A549 (cell line): ENCODE data around the gene ATP6V0A4.

ENCODE experiments used
- CEBPB ChIP-seq, 2 experiments: fragments of >200 bp in 1 of 2; sonication (Bioruptor Twin) in 1 of 2; formaldehyde crosslinking in 1 of 2; IDR thresholded peaks; 2 replicates each; pipeline ENCODE4 v1.6.1; 2012 to 2016
- CHD2 ChIP-seq: fragments of 150-350 bp; IDR thresholded peaks from 2 replicates; pipeline ENCODE4 v1.6.1; 2014; ENCODE audit warnings: low read length; ENCODE audit not compliant: partially characterized antibody
- HOXA7 ChIP-seq: fragments of 250-450 bp; sonication (Bioruptor Pico); IDR thresholded peaks from 2 replicates; pipeline ENCODE4 v1.5.0; 2020; ENCODE audit warnings: mild to moderate bottlenecking, moderate library complexity
- POLR2A ChIP-seq: IDR thresholded peaks from 2 replicates; pipeline ENCODE4 v1.6.1; 2012; ENCODE audit warnings: mild to moderate bottlenecking, low read length
- RNF2 ChIP-seq: fragments of 200-600 bp; sonication (generic); IDR thresholded peaks from 2 replicates; pipeline ENCODE4 v1.6.1; 2016; ENCODE audit warnings: low read depth, mild to moderate bottlenecking, antibody characterized with exemption, moderate library complexity, borderline replicate concordance
- TF ChIP-seq, protein P1 (sequence below): fragments of >200 bp; sonication (Bioruptor Twin); formaldehyde crosslinking; IDR thresholded peaks from 3 replicates; pipeline ENCODE4 v1.5.1; 2016
- TF ChIP-seq, protein P2 (sequence below): IDR thresholded peaks from 2 replicates; pipeline ENCODE4 v1.6.1; 2012; ENCODE audit warnings: low read depth, borderline replicate concordance

- TF ChIP-seq, protein P1, sequence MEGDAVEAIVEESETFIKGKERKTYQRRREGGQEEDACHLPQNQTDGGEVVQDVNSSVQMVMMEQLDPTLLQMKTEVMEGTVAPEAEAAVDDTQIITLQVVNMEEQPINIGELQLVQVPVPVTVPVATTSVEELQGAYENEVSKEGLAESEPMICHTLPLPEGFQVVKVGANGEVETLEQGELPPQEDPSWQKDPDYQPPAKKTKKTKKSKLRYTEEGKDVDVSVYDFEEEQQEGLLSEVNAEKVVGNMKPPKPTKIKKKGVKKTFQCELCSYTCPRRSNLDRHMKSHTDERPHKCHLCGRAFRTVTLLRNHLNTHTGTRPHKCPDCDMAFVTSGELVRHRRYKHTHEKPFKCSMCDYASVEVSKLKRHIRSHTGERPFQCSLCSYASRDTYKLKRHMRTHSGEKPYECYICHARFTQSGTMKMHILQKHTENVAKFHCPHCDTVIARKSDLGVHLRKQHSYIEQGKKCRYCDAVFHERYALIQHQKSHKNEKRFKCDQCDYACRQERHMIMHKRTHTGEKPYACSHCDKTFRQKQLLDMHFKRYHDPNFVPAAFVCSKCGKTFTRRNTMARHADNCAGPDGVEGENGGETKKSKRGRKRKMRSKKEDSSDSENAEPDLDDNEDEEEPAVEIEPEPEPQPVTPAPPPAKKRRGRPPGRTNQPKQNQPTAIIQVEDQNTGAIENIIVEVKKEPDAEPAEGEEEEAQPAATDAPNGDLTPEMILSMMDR: no peak
- TF ChIP-seq POLR2A (no peak), CHD2 (no peak), CEBPB (IDR thresholded peaks at IDR 0.05) (no peak), HOXA7 (CRISPR knock-in tag) (no peak), RNF2 (no peak)
- TF ChIP-seq, protein P2, sequence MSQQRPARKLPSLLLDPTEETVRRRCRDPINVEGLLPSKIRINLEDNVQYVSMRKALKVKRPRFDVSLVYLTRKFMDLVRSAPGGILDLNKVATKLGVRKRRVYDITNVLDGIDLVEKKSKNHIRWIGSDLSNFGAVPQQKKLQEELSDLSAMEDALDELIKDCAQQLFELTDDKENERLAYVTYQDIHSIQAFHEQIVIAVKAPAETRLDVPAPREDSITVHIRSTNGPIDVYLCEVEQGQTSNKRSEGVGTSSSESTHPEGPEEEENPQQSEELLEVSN: no peak
Measured at GRCh38 chr7:138699661-138700060, 98.3 kb downstream of the ATP6V0A4 start.
